ENCODE data around the gene MAP1S.
A peak's percentile ranks its signal among the peaks of the same experiment; 100 is the strongest.

MAP1S gene

DNA sequence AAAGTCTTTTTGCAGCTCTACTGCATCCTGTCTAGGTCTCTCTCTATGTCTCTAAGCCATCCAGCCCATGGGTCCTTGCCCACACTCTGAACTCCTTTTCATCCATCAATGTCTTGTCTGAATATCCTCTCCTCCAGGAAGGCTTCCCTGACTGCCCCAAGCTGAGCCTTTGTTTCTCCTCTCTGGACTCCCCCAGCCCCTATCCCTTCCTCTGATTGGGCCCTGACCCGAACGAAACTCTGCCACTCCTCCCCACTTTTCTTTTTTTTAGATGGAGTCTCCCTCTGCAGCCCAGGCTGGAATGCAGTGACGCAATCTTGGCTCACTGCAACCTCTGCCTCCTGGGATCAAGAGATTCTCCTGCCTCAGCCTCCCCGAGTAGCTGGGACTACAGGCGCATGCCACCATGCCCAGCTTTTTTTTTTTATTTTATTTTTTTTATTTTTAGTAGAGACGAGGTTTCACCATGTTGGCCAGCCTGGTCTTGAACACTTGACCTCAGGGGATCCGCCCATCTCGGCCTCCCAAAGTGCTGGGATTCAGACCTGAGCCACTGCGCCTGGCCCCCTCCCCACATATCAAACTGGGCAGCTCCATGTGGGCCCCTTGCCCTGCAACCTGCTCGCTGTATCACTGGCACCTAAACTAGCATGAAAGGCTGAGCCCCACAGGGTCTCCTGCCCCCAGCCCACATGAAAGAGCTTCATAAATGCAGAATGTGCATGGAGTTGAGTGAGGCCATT is 30.3 kb upstream of the MAP1S start:
- DNase-seq (ENCODE audit: low spot score): no peak

- DNase-seq (ENCODE audit: low spot score): no peak
These were observed 26.7 kb upstream of the MAP1S start for GRCh38 chr19:17692566-17692965.

DNA sequence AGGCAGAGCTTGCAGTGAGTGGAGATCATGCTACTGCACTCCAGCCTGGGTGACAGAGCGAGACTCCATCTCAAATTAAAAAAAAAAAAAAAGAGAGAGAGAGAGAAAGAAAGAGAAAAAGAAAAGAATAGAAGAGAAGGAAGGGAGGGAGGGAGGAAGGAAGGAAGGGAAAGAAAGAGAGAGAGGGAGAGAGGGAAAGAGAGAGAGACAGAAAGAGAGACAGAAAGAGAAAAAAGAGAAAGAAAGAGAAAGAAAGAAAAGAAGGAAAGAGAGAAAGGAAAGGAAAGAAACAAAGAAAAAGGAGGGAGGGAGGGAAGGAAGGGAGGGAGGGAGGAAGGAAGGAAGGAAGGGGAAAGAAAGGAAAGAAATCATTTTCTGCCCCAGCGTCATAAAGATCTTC is 24.1 kb upstream of the MAP1S start:
- DNase-seq (ENCODE audit: low spot score): no peak

GRCh38 chr19:17703824-17704463 is 15.3 kb upstream of the MAP1S start:
- DNase-seq (ENCODE audit: low spot score): peak; percentile 13

DNA sequence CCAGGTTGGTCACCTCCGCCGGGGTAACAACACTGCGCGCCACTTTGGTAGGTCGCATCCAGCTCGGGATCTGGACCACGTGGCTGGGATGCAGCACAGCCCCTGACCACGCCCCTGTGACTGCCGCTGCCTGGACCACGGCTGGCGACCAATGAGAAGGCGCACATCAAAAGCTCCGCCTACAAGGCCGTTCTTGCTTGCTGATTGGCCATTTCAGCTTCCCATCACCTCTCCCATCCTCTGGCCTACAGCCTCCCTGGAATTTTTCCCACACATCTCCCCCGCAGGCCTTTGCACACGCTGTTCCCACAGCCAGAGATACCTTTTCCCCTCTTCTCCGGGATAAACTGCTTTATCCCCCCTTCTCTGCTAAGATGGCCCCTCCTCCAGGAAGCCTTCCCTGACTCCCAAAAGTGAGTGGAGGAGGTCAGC is 12.5 kb upstream of the MAP1S start:
- peak; percentile 34 for DNase-seq (ENCODE audit: low spot score)

DNA sequence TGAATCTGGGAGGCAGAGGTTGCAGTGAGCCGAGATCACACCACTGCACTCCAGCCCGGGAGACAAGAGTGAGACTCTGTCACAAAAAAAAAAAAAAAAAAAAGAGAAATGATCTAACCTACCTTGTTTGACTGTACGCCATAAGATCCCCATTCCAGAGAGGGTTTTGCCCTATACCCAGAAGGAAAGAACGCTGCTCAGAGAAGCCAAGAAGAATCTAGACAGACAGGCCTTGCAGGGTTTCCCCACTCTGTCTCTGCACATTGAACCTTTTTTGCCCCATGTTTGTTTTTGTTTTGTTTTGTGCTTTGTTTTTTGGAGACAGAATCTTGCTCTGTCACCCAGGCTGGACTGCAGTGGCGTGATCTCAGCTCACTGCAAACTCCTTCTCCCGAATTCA is 7.4 kb upstream of the MAP1S start:
- DNase-seq (ENCODE audit: low spot score): no peak

GRCh38 chr19:17716309-17716929 is 2.9 kb upstream of the MAP1S start:
- DNase-seq (ENCODE audit: low spot score): no peak

DNA sequence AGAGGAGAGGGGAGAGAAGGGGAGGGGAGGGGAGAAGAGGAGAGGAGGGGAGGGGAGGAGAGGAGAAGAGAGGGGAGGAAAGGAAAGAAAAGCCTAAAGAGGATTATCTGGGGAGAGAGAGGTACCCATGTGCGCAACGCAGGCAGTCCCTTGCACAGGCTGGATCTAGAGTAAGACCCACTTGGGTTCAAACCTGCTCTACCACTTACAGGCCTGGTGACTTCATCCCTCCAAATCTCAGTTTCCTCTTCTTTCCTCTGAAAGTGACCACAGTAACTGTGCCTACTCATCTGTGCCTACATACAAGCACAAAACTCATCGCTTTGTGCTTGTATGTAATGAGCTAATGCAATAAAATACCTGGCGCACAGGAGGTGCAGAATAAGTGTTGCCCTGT is 732 bp upstream of the MAP1S start:
- no peak for DNase-seq (ENCODE audit: low spot score)

GRCh38 chr19:17719730-17720400 is 585 bp downstream of the MAP1S start:
- DNase-seq (ENCODE audit: low spot score): peak; percentile 44

GRCh38 chr19:17720440-17720839 is 1.2 kb downstream of the MAP1S start:
- DNase-seq (ENCODE audit: low spot score): no peak

DNA sequence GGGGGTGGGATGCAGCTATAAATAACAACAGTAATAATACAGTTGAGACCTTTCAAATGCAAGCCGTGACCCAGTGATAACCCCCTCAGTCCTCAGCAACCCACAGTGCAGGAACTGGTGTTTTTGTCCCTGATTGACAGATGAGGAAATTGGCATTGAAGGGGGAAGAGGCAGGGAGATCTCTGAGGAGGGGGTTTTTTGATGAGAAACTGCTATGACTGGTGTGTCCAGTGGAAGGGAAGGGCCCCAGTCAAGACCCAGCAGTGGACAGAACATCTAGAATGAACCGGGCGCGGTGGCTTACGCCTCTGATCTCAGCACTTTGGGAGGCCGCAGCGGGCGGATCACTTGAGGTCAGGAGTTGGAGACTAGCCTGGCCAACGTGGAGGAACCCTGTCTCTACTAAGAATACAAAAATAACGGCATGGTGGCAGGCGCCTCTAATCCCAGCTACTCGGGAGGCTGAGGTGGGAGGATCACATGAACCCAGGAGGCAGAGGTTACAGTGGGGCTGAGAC is 1.9 kb downstream of the MAP1S start:
- no peak for DNase-seq (ENCODE audit: low spot score)

- peak; percentile 70 for DNase-seq (ENCODE audit: low spot score)
These were observed 2.5 kb downstream of the MAP1S start for GRCh38 chr19:17721821-17722220.

DNA sequence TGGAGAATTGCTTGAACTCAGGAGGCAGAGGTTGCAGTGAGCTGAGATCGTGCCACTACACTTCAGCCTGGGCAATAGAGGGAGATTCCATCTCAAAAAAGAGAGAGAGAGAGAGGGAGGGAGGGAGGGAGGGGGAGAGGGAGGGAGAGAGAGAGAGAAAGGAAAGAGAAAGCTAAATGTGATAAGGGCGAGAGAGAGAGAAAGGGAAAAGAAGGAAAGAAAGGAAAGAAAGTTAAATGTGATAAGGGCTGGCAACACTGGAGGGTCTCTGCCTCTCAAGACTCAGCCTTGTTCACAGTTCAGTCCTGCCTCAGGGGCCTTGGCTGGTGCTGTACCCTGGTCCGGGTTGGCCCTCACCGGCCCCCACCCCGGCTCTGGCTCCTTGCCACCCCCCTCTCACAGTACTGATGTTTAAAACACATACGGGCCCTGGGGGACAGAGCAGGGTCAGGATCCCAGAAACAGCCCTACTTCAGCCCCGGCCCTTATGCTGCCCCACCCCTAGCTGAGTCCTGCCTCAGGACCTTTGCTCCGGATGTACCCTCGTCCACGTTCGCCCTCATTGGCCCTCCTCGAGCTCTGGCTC is 3.5 kb downstream of the MAP1S start:
- no peak for DNase-seq (ENCODE audit: low spot score)

DNA sequence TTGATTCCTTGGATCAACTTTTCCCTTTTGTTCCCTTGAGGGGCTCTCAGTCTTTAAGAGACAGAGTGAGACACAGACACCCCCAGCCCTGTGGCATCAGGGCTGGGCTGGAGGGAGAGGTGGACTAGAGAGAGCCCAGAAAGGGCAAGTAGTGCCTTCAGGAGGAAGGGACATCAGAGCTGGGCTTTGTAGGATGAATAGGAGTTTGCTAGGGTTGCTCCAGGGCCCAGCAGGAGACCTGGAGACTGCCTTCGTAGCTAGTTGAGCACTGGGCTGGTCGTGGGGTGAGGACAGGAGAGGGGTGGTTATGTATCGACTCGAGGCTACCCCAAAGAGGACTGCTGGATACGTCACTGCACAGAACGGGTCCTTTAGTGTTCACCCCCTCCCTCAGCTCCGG is 5.4 kb downstream of the MAP1S start:
- DNase-seq (ENCODE audit: low spot score): no peak

GRCh38 chr19:17725422-17726078 is 6.3 kb downstream of the MAP1S start:
- no peak for DNase-seq (ENCODE audit: low spot score)

DNA sequence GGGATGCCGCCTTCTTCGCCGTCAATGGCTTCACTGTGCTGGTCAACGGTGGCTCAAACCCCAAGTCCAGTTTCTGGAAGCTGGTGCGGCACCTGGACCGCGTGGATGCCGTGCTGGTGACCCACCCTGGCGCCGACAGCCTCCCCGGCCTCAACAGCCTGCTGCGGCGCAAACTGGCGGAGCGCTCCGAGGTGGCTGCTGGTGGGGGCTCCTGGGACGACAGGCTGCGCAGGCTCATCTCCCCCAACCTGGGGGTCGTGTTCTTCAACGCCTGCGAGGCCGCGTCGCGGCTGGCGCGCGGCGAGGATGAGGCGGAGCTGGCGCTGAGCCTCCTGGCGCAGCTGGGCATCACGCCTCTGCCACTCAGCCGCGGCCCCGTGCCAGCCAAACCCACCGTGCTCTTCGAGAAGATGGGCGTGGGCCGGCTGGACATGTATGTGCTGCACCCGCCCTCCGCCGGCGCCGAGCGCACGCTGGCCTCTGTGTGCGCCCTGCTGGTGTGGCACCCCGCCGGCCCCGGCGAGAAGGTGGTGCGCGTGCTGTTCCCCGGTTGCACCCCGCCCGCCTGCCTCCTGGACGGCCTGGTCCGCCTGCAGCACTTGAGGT is 7.0 kb downstream of the MAP1S start:
- no peak for DNase-seq (ENCODE audit: low spot score)

DNA sequence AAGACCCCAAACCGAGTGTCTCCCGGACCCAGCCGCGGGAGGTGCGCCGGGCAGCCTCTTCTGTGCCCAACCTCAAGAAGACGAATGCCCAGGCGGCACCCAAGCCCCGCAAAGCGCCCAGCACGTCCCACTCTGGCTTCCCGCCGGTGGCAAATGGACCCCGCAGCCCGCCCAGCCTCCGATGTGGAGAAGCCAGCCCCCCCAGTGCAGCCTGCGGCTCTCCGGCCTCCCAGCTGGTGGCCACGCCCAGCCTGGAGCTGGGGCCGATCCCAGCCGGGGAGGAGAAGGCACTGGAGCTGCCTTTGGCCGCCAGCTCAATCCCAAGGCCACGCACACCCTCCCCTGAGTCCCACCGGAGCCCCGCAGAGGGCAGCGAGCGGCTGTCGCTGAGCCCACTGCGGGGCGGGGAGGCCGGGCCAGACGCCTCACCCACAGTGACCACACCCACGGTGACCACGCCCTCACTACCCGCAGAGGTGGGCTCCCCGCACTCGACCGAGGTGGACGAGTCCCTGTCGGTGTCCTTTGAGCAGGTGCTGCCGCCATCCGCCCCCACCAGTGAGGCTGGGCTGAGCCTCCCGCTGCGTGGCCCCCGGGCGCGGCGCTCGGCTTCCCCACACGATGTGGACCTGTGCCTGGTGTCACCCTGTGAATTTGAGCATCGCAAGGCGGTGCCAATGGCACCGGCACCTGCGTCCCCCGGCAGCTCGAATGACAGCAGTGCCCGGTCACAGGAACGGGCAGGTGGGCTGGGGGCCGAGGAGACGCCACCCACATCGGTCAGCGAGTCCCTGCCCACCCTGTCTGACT is 7.9 kb downstream of the MAP1S start:
- no peak for DNase-seq (ENCODE audit: low spot score)

DNA sequence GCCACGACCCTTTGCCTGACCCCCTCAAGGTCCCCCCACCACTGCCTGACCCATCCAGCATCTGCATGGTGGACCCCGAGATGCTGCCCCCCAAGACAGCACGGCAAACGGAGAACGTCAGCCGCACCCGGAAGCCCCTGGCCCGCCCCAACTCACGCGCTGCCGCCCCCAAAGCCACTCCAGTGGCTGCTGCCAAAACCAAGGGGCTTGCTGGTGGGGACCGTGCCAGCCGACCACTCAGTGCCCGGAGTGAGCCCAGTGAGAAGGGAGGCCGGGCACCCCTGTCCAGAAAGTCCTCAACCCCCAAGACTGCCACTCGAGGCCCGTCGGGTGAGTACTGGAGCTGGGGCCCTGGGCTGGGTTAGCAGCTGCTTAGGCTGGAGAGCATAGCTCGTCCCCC is 8.6 kb downstream of the MAP1S start:
- DNase-seq (ENCODE audit: low spot score): no peak

DNA sequence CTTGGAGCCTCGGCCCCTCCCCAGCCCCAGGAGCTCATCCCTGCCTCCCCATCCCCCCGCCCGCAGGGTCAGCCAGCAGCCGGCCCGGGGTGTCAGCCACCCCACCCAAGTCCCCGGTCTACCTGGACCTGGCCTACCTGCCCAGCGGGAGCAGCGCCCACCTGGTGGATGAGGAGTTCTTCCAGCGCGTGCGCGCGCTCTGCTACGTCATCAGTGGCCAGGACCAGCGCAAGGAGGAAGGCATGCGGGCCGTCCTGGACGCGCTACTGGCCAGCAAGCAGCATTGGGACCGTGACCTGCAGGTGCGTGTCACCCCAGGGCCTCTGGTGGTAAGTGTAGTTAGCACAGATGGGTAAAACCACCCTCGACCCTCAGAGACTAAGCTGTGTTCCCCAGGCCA is 13.8 kb downstream of the MAP1S start:
- DNase-seq (ENCODE audit: low spot score): no peak

GRCh38 chr19:17734146-17734545 is 14.9 kb downstream of the MAP1S start:
- no peak for DNase-seq (ENCODE audit: low spot score)

Measured in kidney tubule cell (primary cell).